ENCODE measurements around the gene ADAM12. TPM values are rescaled to one million over a fixed set of nuclear protein-coding genes. Genes with fewer than 3 reads are reported as not detected.

ADAM12 gene
- total RNA-seq, 4 donors from 2014 or later, result 0.26 to 1.6 (median 0.47) TPM; not detected in 1

- intact Hi-C loops (cut with DNase I; ENCODE audit: low total_unique reads), result no loop called here
- DNase-seq (ENCODE audit: low spot score in 2 of 2), result peak in 1 of 2 donors; percentile 15
- no peak overlapping the region for H3K4me3 ChIP-seq (ENCODE audit: low read depth, poor library complexity, severe bottlenecking)
- WGBS, 2 donors, result 38 to 45% methylated on average over 9 of the region's 9 CpGs
- TF ChIP-seq CTCF (IDR thresholded peaks at IDR 0.05), result no peak
- TF ChIP-seq POLR2A (IDR thresholded peaks at IDR 0.05), result no peak
Observed at GRCh38 chr10:126226205-126226604, 162.1 kb downstream of the ADAM12 start.

GRCh38 chr10:126225672-126226008 is 162.6 kb downstream of the ADAM12 start:
- no peak overlapping the region for H3K4me3 ChIP-seq (ENCODE audit: low read depth, poor library complexity, severe bottlenecking)
- TF ChIP-seq CTCF (IDR thresholded peaks at IDR 0.05), result no peak
- TF ChIP-seq POLR2A (IDR thresholded peaks at IDR 0.05), result no peak
- no peak for DNase-seq (ENCODE audit: low spot score in 2 of 2)
- intact Hi-C loops (cut with DNase I; ENCODE audit: low total_unique reads), result no loop called here
- 44 to 58% methylated on average over 9 of the region's 9 CpGs for WGBS, 2 donors

GRCh38 chr10:126224967-126225671 is 163.2 kb downstream of the ADAM12 start:
- intact Hi-C loops (cut with DNase I; ENCODE audit: low total_unique reads), result no loop called here
- TF ChIP-seq POLR2A (IDR thresholded peaks at IDR 0.05), result no peak
- TF ChIP-seq CTCF (IDR thresholded peaks at IDR 0.05), result no peak
- WGBS, 2 donors, result 71 to 73% methylated on average over 20 of the region's 20 CpGs
- H3K4me3 ChIP-seq (ENCODE audit: low read depth, poor library complexity, severe bottlenecking), result no peak overlapping the region
- no peak for DNase-seq (ENCODE audit: low spot score in 2 of 2)

- intact Hi-C loops (cut with DNase I; ENCODE audit: low total_unique reads), result no loop called here
- 80 to 86% methylated on average over 10 of the region's 10 CpGs for WGBS, 2 donors
- DNase-seq (ENCODE audit: low spot score in 2 of 2), result no peak
Observed at GRCh38 chr10:126223512-126224067, 164.7 kb downstream of the ADAM12 start.

GRCh38 chr10:126222736-126223511 is 165.4 kb downstream of the ADAM12 start:
- no peak for TF ChIP-seq POLR2A (IDR thresholded peaks at IDR 0.05)
- TF ChIP-seq CTCF (IDR thresholded peaks at IDR 0.05), result no peak
- H3K4me3 ChIP-seq (ENCODE audit: low read depth, poor library complexity, severe bottlenecking), result no peak overlapping the region
- 30 to 33% methylated on average over 4 of the region's 4 CpGs for WGBS, 2 donors
- intact Hi-C loops (cut with DNase I; ENCODE audit: low total_unique reads), result no loop called here
- DNase-seq (ENCODE audit: low spot score in 2 of 2), result no peak

More at GRCh38 chr10:126223512-126224067, 164.7 kb downstream of the ADAM12 start:
- TF ChIP-seq POLR2A (IDR thresholded peaks at IDR 0.05) (no peak), CTCF (IDR thresholded peaks at IDR 0.05) (no peak)
- H3K4me3 ChIP-seq (ENCODE audit: low read depth, poor library complexity, severe bottlenecking), result no peak overlapping the region
